ENCODE results near the gene RFX3. TPM values are rescaled to one million over a fixed set of nuclear protein-coding genes. Genes with fewer than 3 reads are reported as not detected.

RFX3 gene
- total RNA-seq, 2 experiments from 2014 or later, result 22.9 to 24.8 TPM

GRCh38 chr9:3532158-3532557 is 6.4 kb upstream of the RFX3 start:
- no peaks in the 10 kb centered on the region for H3K9me3 Mint-ChIP-seq
- H3K4me3 Mint-ChIP-seq, result no peak overlapping the region
- POLR2A ChIA-PET, result no interaction called here

GRCh38 chr9:3528451-3528850 is 2.6 kb upstream of the RFX3 start:
- ChIA-PET CTCF (interaction anchor here (1.4 kb wide), 1 partner anchor 51 kb away, joined by 5 read pairs; no protein-coding TSS in a partner anchor), POLR2A (interaction anchor here (2.3 to 5.5 kb wide), 3 partner anchors 30 to 684 kb away, joined by 7 to 115 read pairs (median 43); partner anchors contain the start of gene PUM3)
- ATAC-seq (ENCODE audit: poor library complexity) (no peak), DNase-seq (peak; percentile 6 to 80 (median 24))
- peaks cover 38% of the 10 kb centered on the region for H3K36me3 Mint-ChIP-seq (ENCODE audit: low read depth)
- no peaks in the 10 kb centered on the region for H3K9me3 ChIP-seq (ENCODE audit: control insufficient read depth in 1 of 2, insufficient read depth in 1 of 2, low read length in 2 of 2)
- intact Hi-C loops (cut with DNase I, micrococcal nuclease), result loop anchor here (5.0 to 10.0 kb wide), 4 partner anchors 684 to 1514 kb away; partner anchors contain the start of genes RCL1 (in 2 of the 2), PLPP6 (in 1 of the 2), PUM3 (in 1 of the 2) and SMARCA2 (in 1 of the 2)
- peaks cover 74% of the 10 kb centered on the region for H3K4me1 Mint-ChIP-seq (ENCODE audit: low read depth)
- peaks cover 5% of the 10 kb centered on the region for H3K27me3 Mint-ChIP-seq
- peak overlapping the region; percentile 100 for H3K27ac ChIP-seq (ENCODE audit: low read depth in 1 of 2, low read length in 2 of 2)
- peak overlapping the region; percentile 82 for H3K4me3 ChIP-seq (ENCODE audit: low read length)
- no peaks in the 10 kb centered on the region for H3K9me3 Mint-ChIP-seq
- no peak for TF ChIP-seq CTCF (IDR thresholded peaks at IDR 0.05)
- peaks cover 24% of the 10 kb centered on the region for H3K4me1 ChIP-seq (ENCODE audit: insufficient read depth, low read length)
- no peaks in the 10 kb centered on the region for H3K27me3 ChIP-seq (ENCODE audit: control insufficient read depth in 1 of 2, insufficient read depth in 2 of 2, low read length in 2 of 2)
- H3K36me3 ChIP-seq (ENCODE audit: insufficient read depth, low read length), result peaks cover 4% of the 10 kb centered on the region
- peak overlapping the region; percentile 86 for H3K4me3 Mint-ChIP-seq
- H3K27ac Mint-ChIP-seq, result peak overlapping the region; percentile 99

More at GRCh38 chr9:3532158-3532557, 6.4 kb upstream of the RFX3 start:
- intact Hi-C loops (cut with DNase I, micrococcal nuclease), result no loop called here
- Mint-ChIP-seq H3K4me1 (ENCODE audit: low read depth) (peaks cover 58% of the 10 kb centered on the region), H3K27me3 (no peaks in the 10 kb centered on the region), H3K27ac (no peak overlapping the region), H3K36me3 (ENCODE audit: low read depth) (peaks cover 8% of the 10 kb centered on the region)
- no peak overlapping the region for H3K27ac ChIP-seq (ENCODE audit: low read depth in 1 of 2, low read length in 2 of 2)
- DNase-seq (no peak), ATAC-seq (ENCODE audit: poor library complexity) (no peak)
- H3K36me3 ChIP-seq (ENCODE audit: insufficient read depth, low read length), result peaks cover 4% of the 10 kb centered on the region
- H3K4me3 ChIP-seq (ENCODE audit: low read length), result no peak overlapping the region
- no peaks in the 10 kb centered on the region for H3K9me3 ChIP-seq (ENCODE audit: control insufficient read depth in 1 of 2, insufficient read depth in 1 of 2, low read length in 2 of 2)
- CTCF ChIA-PET, result no interaction called here
- TF ChIP-seq CTCF (IDR thresholded peaks at IDR 0.05), result no peak
- no peaks in the 10 kb centered on the region for H3K27me3 ChIP-seq (ENCODE audit: control insufficient read depth in 1 of 2, insufficient read depth in 2 of 2, low read length in 2 of 2)
- peaks cover 15% of the 10 kb centered on the region for H3K4me1 ChIP-seq (ENCODE audit: insufficient read depth, low read length)

- ATAC-seq (ENCODE audit: poor library complexity), result no peak
- intact Hi-C loops (cut with DNase I, micrococcal nuclease), result loop anchor here (1.0 to 10.0 kb wide), 6 partner anchors 50 to 1512 kb away; partner anchors contain the start of genes PUM3 (in 2 of the 2), RCL1 (in 2 of the 2), PLPP6 (in 1 of the 2) and SMARCA2 (in 1 of the 2)
- Histone ChIP-seq H3K36me3 (ENCODE audit: insufficient read depth, low read length) (peaks cover 4% of the 10 kb centered on the region), H3K4me3 (ENCODE audit: low read length) (peak overlapping the region; percentile 82), H3K9me3 (ENCODE audit: control insufficient read depth in 1 of 2, insufficient read depth in 1 of 2, low read length in 2 of 2) (no peaks in the 10 kb centered on the region), H3K27ac (ENCODE audit: low read depth in 1 of 2, low read length in 2 of 2) (peak overlapping the region; percentile 100), H3K4me1 (ENCODE audit: insufficient read depth, low read length) (peaks cover 24% of the 10 kb centered on the region), H3K27me3 (ENCODE audit: control insufficient read depth in 1 of 2, insufficient read depth in 2 of 2, low read length in 2 of 2) (no peaks in the 10 kb centered on the region)
- ChIA-PET POLR2A (interaction anchor here (0.6 to 5.5 kb wide), 44 partner anchors 8 to 1922 kb away, joined by 3 to 115 read pairs (median 6); partner anchors contain the start of genes AK3, CD274, CDC37L1 and JAK2), CTCF (interaction anchor here (1.1 to 2.2 kb wide), 4 partner anchors 14 to 86 kb away, joined by 5 to 15 read pairs (median 5); no protein-coding TSS in a partner anchor)
- DNase-seq, result peak in 2 of 14 experiments; percentile 27 to 39
- Mint-ChIP-seq H3K4me3 (peak overlapping the region; percentile 89), H3K27ac (peak overlapping the region; percentile 99), H3K27me3 (peaks cover 5% of the 10 kb centered on the region), H3K36me3 (ENCODE audit: low read depth) (peaks cover 38% of the 10 kb centered on the region), H3K4me1 (ENCODE audit: low read depth) (peaks cover 75% of the 10 kb centered on the region), H3K9me3 (no peaks in the 10 kb centered on the region)
- no peak for TF ChIP-seq CTCF (IDR thresholded peaks at IDR 0.05)
Measured at GRCh38 chr9:3526997-3527940, 1.5 kb upstream of the RFX3 start.
